Body of pancreas (tissue), 4 donors: ENCODE data around the gene BET1.

Experiments used
- CTCF ChIP-seq, 7 experiments: fragments of 450-650 bp in 4 of 7; fragments of 200-600 bp in 3 of 7; sonication (generic) in 3 of 7; IDR thresholded peaks; one replicate each; pipeline ENCODE4 v1.5.1; 2016 to 2019; ENCODE audit warnings: antibody characterized with exemption in 7 of 7
- POLR2A ChIP-seq, 3 donors: fragments of 450-650 bp; IDR thresholded peaks; one replicate each; pipeline ENCODE4 v1.6.1; 2016; ENCODE audit warnings: antibody characterized with exemption in 3 of 3, mild to moderate bottlenecking in 2 of 3

- TF ChIP-seq CTCF (IDR thresholded peaks at IDR 0.05) (no peak), POLR2A (IDR thresholded peaks at IDR 0.05) (no peak)
Observed at GRCh38 chr7:93972029-93972725, 32.0 kb downstream of the BET1 start.
